ENCODE results near the gene TLR6.

- TF ChIP-seq POLR2A (IDR thresholded peaks at IDR 0.05; ENCODE audit: low read length): no peak
- no peak for TF ChIP-seq GATA1 (IDR thresholded peaks at IDR 0.05; ENCODE audit: low read depth, low read length)
These were observed 12.9 kb upstream of the TLR6 start for GRCh38 chr4:38869511-38869910.
